HCT116 (cell line): ENCODE measurements around the gene ADAMTS6. TPM values are rescaled to one million over a fixed set of nuclear protein-coding genes. Genes with fewer than 3 reads are reported as not detected.

Experiments used
- ATAC-seq: fragments of 200-7000 bp; cut with Tn5 transposase; 2 replicates; pipeline ENCODE4 v1.9.1; 2020; ENCODE audit warnings: mild to moderate bottlenecking, moderate library complexity
- BruUV-seq: library from RNA; stranded (reverse); fragments of 400-500 nt; replicated peaks from 2 replicates; lab custom pipeline; 2021; lab: Mats Ljungman, UMichigan
- CTCF ChIA-PET: fragments of 300-600 bp; sonication (Branson Sonifier 250); formaldehyde crosslinking; loops from one replicate; lab custom pipeline; 2021; ENCODE audit warnings: antibody characterized with exemption; lab: Charles Lee
- POLR2A ChIA-PET: fragments of 300-600, 350-600 bp; sonication (Branson Sonifier 250); formaldehyde crosslinking; loops from one replicate; lab custom pipeline; 2021; ENCODE audit warnings: antibody characterized with exemption; lab: Charles Lee
- RAD21 ChIA-PET, 2 experiments: fragments of 300-600 bp; sonication (Branson Sonifier 250); formaldehyde crosslinking; loops; one replicate each; lab custom pipeline; 2023; ENCODE audit warnings: low total read pairs in 2 of 2; ENCODE audit not compliant: uncharacterized antibody in 2 of 2, unreplicated experiment in 2 of 2, low non-redundant PET in 1 of 2; lab: Charles Lee
- DNase-seq: peaks from one replicate; pipeline ENCODE4 v3.0.0-alpha.2; 2010; ENCODE audit warnings: low read depth, low spot score
- H2AFZ ChIP-seq: fragments of 200-600 bp; shearing (Covaris generic), sonication (generic); 2 replicates; pipeline ENCODE4 v1.6.1; 2017; ENCODE audit warnings: low read depth, mixed run types, mixed read lengths, antibody characterized with exemption, low read length; ENCODE audit not compliant: poor library complexity, severe bottlenecking
- H3K27ac ChIP-seq: 2 replicates; pipeline ENCODE4 v1.5.1; 2012; ENCODE audit warnings: low read depth, low read length
- H3K27me3 ChIP-seq: fragments of 200-600 bp; sonication (generic); 2 replicates; pipeline ENCODE4 v1.6.1; 2016; ENCODE audit warnings: mixed run types, low read length, mixed read lengths; ENCODE audit not compliant: insufficient read depth
- H3K36me3 ChIP-seq, 2 experiments: fragments of 200-500 bp in 1 of 2; fragments of 200-600 bp in 1 of 2; sonication (Bioruptor generic) in 1 of 2; sonication (generic) in 1 of 2; 2 replicates each; pipeline versions ENCODE4 v1.5.1 to v1.6.1; 2014 to 2016; ENCODE audit warnings: low read length in 2 of 2, inconsistent platforms in 1 of 2, mixed read lengths in 1 of 2, mixed run types in 1 of 2; ENCODE audit not compliant: insufficient read depth in 2 of 2, control insufficient read depth in 1 of 2
- H3K4me1 ChIP-seq, 2 experiments: fragments of 200-600 bp in 1 of 2; sonication (generic) in 1 of 2; 2 replicates each; pipeline versions ENCODE4 v1.5.1 to v1.6.1; 2012 to 2017; ENCODE audit warnings: low read length in 2 of 2, inconsistent platforms in 1 of 2, mild to moderate bottlenecking in 1 of 2, mixed read lengths in 1 of 2, mixed run types in 1 of 2, moderate library complexity in 1 of 2; ENCODE audit not compliant: insufficient read depth in 2 of 2, control insufficient read depth in 1 of 2
- H3K4me2 ChIP-seq: fragments of 200-600 bp; sonication (generic); 2 replicates; pipeline ENCODE4 v1.6.1; 2017; ENCODE audit warnings: mixed run types, low read length, mixed read lengths
- H3K4me3 ChIP-seq, 2 experiments: fragments of 200-600 bp in 1 of 2; sonication (generic) in 1 of 2; replicated peaks in 1 of 2; 2 replicates each; pipeline ENCODE4 v1.5.1; 2011 to 2016; ENCODE audit warnings: low read length in 2 of 2, control low read depth in 1 of 2, low read depth in 1 of 2, mild to moderate bottlenecking in 1 of 2, mixed read lengths in 1 of 2, mixed run types in 1 of 2
- H3K79me2 ChIP-seq: fragments of 200-600 bp; sonication (generic); 2 replicates; pipeline ENCODE4 v1.6.1; 2017; ENCODE audit warnings: mild to moderate bottlenecking, mixed run types, low read length, moderate library complexity, mixed read lengths; ENCODE audit not compliant: insufficient read depth
- H3K9ac ChIP-seq: fragments of 200-600 bp; sonication (generic); 2 replicates; pipeline ENCODE4 v1.6.1; 2016; ENCODE audit warnings: low read length, mixed read lengths
- H3K9me2 ChIP-seq: fragments of 200-600 bp; sonication (generic), shearing (Covaris generic); 2 replicates; pipeline ENCODE4 v1.6.1; 2017; ENCODE audit warnings: mixed run types, mild to moderate bottlenecking, moderate library complexity; ENCODE audit not compliant: insufficient read depth
- H3K9me3 ChIP-seq, 2 experiments: fragments of 200-500 bp in 1 of 2; fragments of 200-600 bp in 1 of 2; sonication (Bioruptor generic) in 1 of 2; sonication (generic) in 1 of 2; 2 replicates each; pipeline ENCODE4 v1.6.1; 2014 to 2017; ENCODE audit warnings: low read length in 2 of 2, mixed read lengths in 2 of 2, inconsistent platforms in 1 of 2, low read depth in 1 of 2, mild to moderate bottlenecking in 1 of 2, mixed run types in 1 of 2, moderate library complexity in 1 of 2; ENCODE audit not compliant: control insufficient read depth in 1 of 2, insufficient read depth in 1 of 2
- H4K20me1 ChIP-seq: fragments of 200-600 bp; sonication (generic), shearing (Covaris generic); 2 replicates; pipeline ENCODE4 v1.6.1; 2017; ENCODE audit warnings: mixed run types, mild to moderate bottlenecking, moderate library complexity; ENCODE audit not compliant: insufficient read depth
- CEBPB ChIP-seq: IDR thresholded peaks from 2 replicates; pipeline ENCODE4 v1.6.1; 2012; ENCODE audit warnings: low read depth
- EGR1 ChIP-seq: IDR thresholded peaks from 2 replicates; pipeline ENCODE4 v1.6.1; 2012; ENCODE audit warnings: low read depth
- ELF1 ChIP-seq: IDR thresholded peaks from 2 replicates; pipeline ENCODE4 v1.6.1; 2012; ENCODE audit warnings: low read depth, borderline replicate concordance
- EZH2 ChIP-seq: fragments of 200-600 bp; sonication (generic); IDR thresholded peaks from 2 replicates; pipeline ENCODE4 v1.6.1; 2017; ENCODE audit warnings: antibody characterized with exemption, mixed run types
- EZH2phosphoT487 ChIP-seq: fragments of 200-600 bp; IDR thresholded peaks from 2 replicates; pipeline ENCODE4 v1.6.1; 2018; ENCODE audit warnings: antibody characterized with exemption, borderline replicate concordance
- FOSL1 ChIP-seq: IDR thresholded peaks from 2 replicates; pipeline ENCODE4 v1.6.1; 2012; ENCODE audit warnings: low read depth
- JUND ChIP-seq: IDR thresholded peaks from 2 replicates; pipeline ENCODE4 v1.6.1; 2012
- POLR2A ChIP-seq: IDR thresholded peaks from 2 replicates; pipeline ENCODE4 v1.7.0; 2011; ENCODE audit warnings: borderline replicate concordance; ENCODE audit not compliant: insufficient read depth, insufficient read length; ENCODE audit errors: extremely low read depth
- POLR2AphosphoS5 ChIP-seq: IDR thresholded peaks from 2 replicates; pipeline ENCODE4 v1.6.1; 2011; ENCODE audit warnings: mild to moderate bottlenecking, low read depth, low read length, moderate library complexity
- RAD21 ChIP-seq: IDR thresholded peaks from 2 replicates; pipeline ENCODE4 v1.6.1; 2012; ENCODE audit warnings: low read depth, mild to moderate bottlenecking
- SP1 ChIP-seq: IDR thresholded peaks from 2 replicates; pipeline ENCODE4 v1.6.1; 2012; ENCODE audit warnings: low read depth
- SRF ChIP-seq: IDR thresholded peaks from 2 replicates; pipeline ENCODE4 v1.6.1; 2012; ENCODE audit warnings: low read depth
- TCF7L2 ChIP-seq: IDR thresholded peaks from 2 replicates; pipeline ENCODE4 v1.7.0; 2011; ENCODE audit warnings: borderline replicate concordance, inconsistent platforms; ENCODE audit not compliant: insufficient read depth, insufficient read length; ENCODE audit errors: extremely low read depth
- YY1 ChIP-seq: IDR thresholded peaks from 2 replicates; pipeline ENCODE4 v1.6.1; 2011; ENCODE audit warnings: low read length, low read depth, moderate library complexity, mild to moderate bottlenecking; ENCODE audit not compliant: insufficient replicate concordance; ENCODE audit errors: extremely low read depth
- ZFX ChIP-seq: fragments of 450-650 bp; IDR thresholded peaks from 2 replicates; pipeline ENCODE4 v1.6.1; 2017
- ZNF274 ChIP-seq: fragments of 200-500 bp; sonication (Bioruptor generic); IDR thresholded peaks from 2 replicates; pipeline ENCODE4 v1.6.1; 2014; ENCODE audit warnings: mild to moderate bottlenecking, low read depth, low read length, inconsistent platforms
- intact Hi-C: fragments of 100-400 bp; cut with micrococcal nuclease; formaldehyde crosslinking; loops from 2 replicates; pipeline ENCODE4 v1.10.0; 2022
- total RNA-seq: library from RNA; stranded (reverse); gene quantifications from one replicate; pipeline ENCODE4 v1.2.1, GENCODE V29; 2021; ENCODE audit not compliant: unreplicated experiment
- TF ChIP-seq, protein P1 (sequence below): IDR thresholded peaks from 2 replicates; pipeline ENCODE4 v1.6.1; 2012; ENCODE audit warnings: low read depth
- TF ChIP-seq, protein P2 (sequence below), 3 experiments: fragments of 200-600 bp in 1 of 3; sonication (generic) in 1 of 3; IDR thresholded peaks in 2 of 3; conservative IDR thresholded peaks in 1 of 3; 2 replicates each; pipeline ENCODE4 v1.5.1; 2012 to 2017; ENCODE audit warnings: low read depth in 2 of 3, low read length in 2 of 3, antibody characterized with exemption in 1 of 3, borderline replicate concordance in 1 of 3, control low read depth in 1 of 3, mild to moderate bottlenecking in 1 of 3, mixed read lengths in 1 of 3, mixed run types in 1 of 3, moderate library complexity in 1 of 3; ENCODE audit not compliant: insufficient read depth in 1 of 3
- TF ChIP-seq, protein P3 (sequence below): IDR thresholded peaks from 2 replicates; pipeline ENCODE4 v1.6.1; 2012

The ADAMTS6 gene
- total RNA-seq, 1 experiment from 2014 or later = 0.93 TPM

DNA sequence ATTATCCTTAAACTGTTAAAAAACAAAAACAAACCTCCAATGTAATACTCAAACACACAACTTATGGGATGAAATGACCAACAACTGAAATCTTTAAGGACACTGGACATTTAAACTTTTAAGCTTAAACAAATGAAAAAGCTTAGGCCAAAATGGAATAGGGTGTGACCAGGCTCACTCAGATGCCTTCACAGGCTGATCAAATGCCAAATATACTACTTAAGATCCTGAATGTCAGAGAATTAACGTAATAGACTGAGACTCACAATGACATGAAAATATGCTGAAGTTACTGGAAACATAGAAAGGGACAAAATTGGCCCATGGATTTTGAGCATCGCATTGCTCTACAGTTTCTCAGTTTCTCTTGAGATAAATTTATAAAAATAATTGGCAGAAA, 286.8 kb downstream of the ADAMTS6 start:
- intact Hi-C loops = no loop called here
- Histone ChIP-seq H3K9ac (no peak overlapping the region), H3K9me3 (no peaks in the 10 kb centered on the region), H2AFZ (no peak overlapping the region), H3K27ac (no peak overlapping the region), H3K9me2 (no peaks in the 10 kb centered on the region), H3K79me2 (no peaks in the 10 kb centered on the region), H3K4me2 (no peak overlapping the region), H3K27me3 (no peaks in the 10 kb centered on the region), H4K20me1 (no peaks in the 10 kb centered on the region), H3K4me3 (no peak overlapping the region)
- ATAC-seq = no peak
- DNase-seq = no peak
- RAD21 ChIA-PET = no interaction called here
- no peak for TF ChIP-seq POLR2A
- no peak for TF ChIP-seq RAD21
- TF ChIP-seq ZFX = no peak
- no peak for TF ChIP-seq SP1
- no peak for TF ChIP-seq EGR1
- TF ChIP-seq POLR2AphosphoS5 = no peak
- TF ChIP-seq ZNF274 = no peak
- no peak for TF ChIP-seq CEBPB
- TF ChIP-seq YY1 = no peak
- no peak for TF ChIP-seq TCF7L2
- TF ChIP-seq EZH2 = no peak
- no peak for TF ChIP-seq SRF
- TF ChIP-seq, protein P1, sequence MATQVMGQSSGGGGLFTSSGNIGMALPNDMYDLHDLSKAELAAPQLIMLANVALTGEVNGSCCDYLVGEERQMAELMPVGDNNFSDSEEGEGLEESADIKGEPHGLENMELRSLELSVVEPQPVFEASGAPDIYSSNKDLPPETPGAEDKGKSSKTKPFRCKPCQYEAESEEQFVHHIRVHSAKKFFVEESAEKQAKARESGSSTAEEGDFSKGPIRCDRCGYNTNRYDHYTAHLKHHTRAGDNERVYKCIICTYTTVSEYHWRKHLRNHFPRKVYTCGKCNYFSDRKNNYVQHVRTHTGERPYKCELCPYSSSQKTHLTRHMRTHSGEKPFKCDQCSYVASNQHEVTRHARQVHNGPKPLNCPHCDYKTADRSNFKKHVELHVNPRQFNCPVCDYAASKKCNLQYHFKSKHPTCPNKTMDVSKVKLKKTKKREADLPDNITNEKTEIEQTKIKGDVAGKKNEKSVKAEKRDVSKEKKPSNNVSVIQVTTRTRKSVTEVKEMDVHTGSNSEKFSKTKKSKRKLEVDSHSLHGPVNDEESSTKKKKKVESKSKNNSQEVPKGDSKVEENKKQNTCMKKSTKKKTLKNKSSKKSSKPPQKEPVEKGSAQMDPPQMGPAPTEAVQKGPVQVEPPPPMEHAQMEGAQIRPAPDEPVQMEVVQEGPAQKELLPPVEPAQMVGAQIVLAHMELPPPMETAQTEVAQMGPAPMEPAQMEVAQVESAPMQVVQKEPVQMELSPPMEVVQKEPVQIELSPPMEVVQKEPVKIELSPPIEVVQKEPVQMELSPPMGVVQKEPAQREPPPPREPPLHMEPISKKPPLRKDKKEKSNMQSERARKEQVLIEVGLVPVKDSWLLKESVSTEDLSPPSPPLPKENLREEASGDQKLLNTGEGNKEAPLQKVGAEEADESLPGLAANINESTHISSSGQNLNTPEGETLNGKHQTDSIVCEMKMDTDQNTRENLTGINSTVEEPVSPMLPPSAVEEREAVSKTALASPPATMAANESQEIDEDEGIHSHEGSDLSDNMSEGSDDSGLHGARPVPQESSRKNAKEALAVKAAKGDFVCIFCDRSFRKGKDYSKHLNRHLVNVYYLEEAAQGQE = no peak
- no peak for TF ChIP-seq JUND
- TF ChIP-seq, protein P2, sequence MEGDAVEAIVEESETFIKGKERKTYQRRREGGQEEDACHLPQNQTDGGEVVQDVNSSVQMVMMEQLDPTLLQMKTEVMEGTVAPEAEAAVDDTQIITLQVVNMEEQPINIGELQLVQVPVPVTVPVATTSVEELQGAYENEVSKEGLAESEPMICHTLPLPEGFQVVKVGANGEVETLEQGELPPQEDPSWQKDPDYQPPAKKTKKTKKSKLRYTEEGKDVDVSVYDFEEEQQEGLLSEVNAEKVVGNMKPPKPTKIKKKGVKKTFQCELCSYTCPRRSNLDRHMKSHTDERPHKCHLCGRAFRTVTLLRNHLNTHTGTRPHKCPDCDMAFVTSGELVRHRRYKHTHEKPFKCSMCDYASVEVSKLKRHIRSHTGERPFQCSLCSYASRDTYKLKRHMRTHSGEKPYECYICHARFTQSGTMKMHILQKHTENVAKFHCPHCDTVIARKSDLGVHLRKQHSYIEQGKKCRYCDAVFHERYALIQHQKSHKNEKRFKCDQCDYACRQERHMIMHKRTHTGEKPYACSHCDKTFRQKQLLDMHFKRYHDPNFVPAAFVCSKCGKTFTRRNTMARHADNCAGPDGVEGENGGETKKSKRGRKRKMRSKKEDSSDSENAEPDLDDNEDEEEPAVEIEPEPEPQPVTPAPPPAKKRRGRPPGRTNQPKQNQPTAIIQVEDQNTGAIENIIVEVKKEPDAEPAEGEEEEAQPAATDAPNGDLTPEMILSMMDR (IDR thresholded peaks at IDR 0.05 in 2 of 3, conservative IDR thresholded peaks at IDR 0.05 in 1 of 3; ENCODE audit: borderline replicate concordance in 1 of 3, insufficient read depth in 1 of 3, low read depth in 2 of 3, low read length in 2 of 3) = no peak
- no peak for TF ChIP-seq ELF1
- TF ChIP-seq, protein P3, sequence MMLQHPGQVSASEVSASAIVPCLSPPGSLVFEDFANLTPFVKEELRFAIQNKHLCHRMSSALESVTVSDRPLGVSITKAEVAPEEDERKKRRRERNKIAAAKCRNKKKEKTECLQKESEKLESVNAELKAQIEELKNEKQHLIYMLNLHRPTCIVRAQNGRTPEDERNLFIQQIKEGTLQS = no peak
- TF ChIP-seq FOSL1 = no peak
- no peak for TF ChIP-seq EZH2phosphoT487
- TF ChIP-seq, all 23 proteins: peak for 0
- ChIA-PET CTCF (no interaction called here), POLR2A (no interaction called here)
- no peaks in the 10 kb centered on the region for H3K4me1 ChIP-seq
- no peaks in the 10 kb centered on the region for H3K36me3 ChIP-seq
- no TSS peak for BruUV-seq
